ENCODE measurements around the gene HSFX4.

HSFX4 gene

GRCh38 chrX:149948016-149948415, 18.6 kb downstream of the HSFX4 start:
- Histone ChIP-seq H3K9ac (no peak overlapping the region), H3K27ac (no peak overlapping the region), H3K9me3 (replicated peaks in 1 of 11) (no peaks in the 10 kb centered on the region), H3K27me3 (peaks cover 0 to 8% (median 0%) of the 10 kb centered on the region in 11 experiments; a peak in 5 of 22 replicates), H3K4me1 (peaks cover 7 to 12% (median 10%) of the 10 kb centered on the region in 10 experiments; a peak in 19 of 20 replicates), H3K4me3 (no peak overlapping the region), H4K20me1 (no peaks in the 10 kb centered on the region; a peak in 1 of 22 replicates), H3K4me2 (no peak overlapping the region), H3K36me3 (peaks cover 0 to 7% (median 0%) of the 10 kb centered on the region in 11 experiments; a peak in 1 of 22 replicates)
- TF ChIP-seq Cebpa-rat (IDR thresholded peaks at IDR 0.05) = no peak

- Histone ChIP-seq H3K4me2 (no peak overlapping the region), H3K36me3 (peaks cover 0 to 7% (median 0%) of the 10 kb centered on the region in 11 experiments; a peak in 1 of 22 replicates), H3K9me3 (replicated peaks in 1 of 11) (no peaks in the 10 kb centered on the region), H3K4me1 (no peaks in the 10 kb centered on the region), H3K4me3 (no peak overlapping the region), H3K27ac (no peak overlapping the region), H3K9ac (no peak overlapping the region), H3K27me3 (no peaks in the 10 kb centered on the region), H4K20me1 (no peaks in the 10 kb centered on the region; a peak in 1 of 22 replicates)
- TF ChIP-seq Cebpa-rat (IDR thresholded peaks at IDR 0.05) = no peak
Measured at GRCh38 chrX:149949743-149950436, 20.5 kb downstream of the HSFX4 start.

- Histone ChIP-seq H3K27ac (no peak overlapping the region), H3K4me3 (no peak overlapping the region), H3K36me3 (peaks cover 0 to 7% (median 0%) of the 10 kb centered on the region in 11 experiments; a peak in 1 of 22 replicates), H3K9ac (no peak overlapping the region), H3K4me2 (no peak overlapping the region), H3K4me1 (no peaks in the 10 kb centered on the region), H3K9me3 (replicated peaks in 1 of 11) (no peaks in the 10 kb centered on the region), H4K20me1 (no peaks in the 10 kb centered on the region; a peak in 1 of 22 replicates), H3K27me3 (no peaks in the 10 kb centered on the region)
- no peak for TF ChIP-seq Cebpa-rat (IDR thresholded peaks at IDR 0.05)
Measured at GRCh38 chrX:149950681-149951080, 21.3 kb downstream of the HSFX4 start.

GRCh38 chrX:149961572-149961971, 32.2 kb downstream of the HSFX4 start:
- no peaks in the 10 kb centered on the region for H4K20me1 ChIP-seq
- no peak overlapping the region for H3K27ac ChIP-seq
- peaks cover 0 to 4% (median 0%) of the 10 kb centered on the region in 11 experiments; a peak in 3 of 22 replicates for H3K9me3 ChIP-seq (replicated peaks in 1 of 11)
- peaks cover 0 to 6% (median 0%) of the 10 kb centered on the region in 11 experiments; a peak in 1 of 22 replicates for H3K36me3 ChIP-seq
- no peak for TF ChIP-seq Cebpa-rat (IDR thresholded peaks at IDR 0.05)
- H3K27me3 ChIP-seq = no peaks in the 10 kb centered on the region
- H3K9ac ChIP-seq = no peak overlapping the region
- H3K4me3 ChIP-seq = no peak overlapping the region
- H3K4me1 ChIP-seq = no peaks in the 10 kb centered on the region
- no peak overlapping the region for H3K4me2 ChIP-seq

- Histone ChIP-seq H3K36me3 (peaks cover 0 to 6% (median 0%) of the 10 kb centered on the region in 11 experiments; a peak in 1 of 22 replicates), H4K20me1 (no peaks in the 10 kb centered on the region), H3K9ac (no peak overlapping the region), H3K4me2 (no peak overlapping the region), H3K9me3 (replicated peaks in 1 of 11) (peaks cover 0 to 6% (median 0%) of the 10 kb centered on the region in 11 experiments; a peak in 3 of 22 replicates), H3K27me3 (no peaks in the 10 kb centered on the region), H3K27ac (no peak overlapping the region), H3K4me3 (no peak overlapping the region), H3K4me1 (no peaks in the 10 kb centered on the region)
- no peak for TF ChIP-seq Cebpa-rat (IDR thresholded peaks at IDR 0.05)
Measured at GRCh38 chrX:149962010-149962409, 32.6 kb downstream of the HSFX4 start.

GRCh38 chrX:149962859-149963757, 33.7 kb downstream of the HSFX4 start:
- no peak for TF ChIP-seq Cebpa-rat (IDR thresholded peaks at IDR 0.05)
- Histone ChIP-seq H3K36me3 (peaks cover 0 to 6% (median 0%) of the 10 kb centered on the region in 11 experiments; a peak in 1 of 22 replicates), H3K4me2 (no peak overlapping the region), H3K4me3 (no peak overlapping the region), H3K27me3 (no peaks in the 10 kb centered on the region), H4K20me1 (no peaks in the 10 kb centered on the region), H3K9ac (no peak overlapping the region), H3K4me1 (no peaks in the 10 kb centered on the region), H3K27ac (no peak overlapping the region), H3K9me3 (replicated peaks in 1 of 11) (peaks cover 0 to 6% (median 0%) of the 10 kb centered on the region in 11 experiments; a peak in 3 of 22 replicates)

GRCh38 chrX:149979126-149979644, 49.8 kb downstream of the HSFX4 start:
- Histone ChIP-seq H3K36me3 (no peaks in the 10 kb centered on the region), H3K9me3 (replicated peaks in 1 of 11) (no peaks in the 10 kb centered on the region), H3K4me2 (no peak overlapping the region), H3K4me1 (no peaks in the 10 kb centered on the region), H3K9ac (no peak overlapping the region), H3K27ac (no peak overlapping the region), H3K27me3 (no peaks in the 10 kb centered on the region), H3K4me3 (no peak overlapping the region), H4K20me1 (no peaks in the 10 kb centered on the region)
- no peak for TF ChIP-seq Cebpa-rat (IDR thresholded peaks at IDR 0.05)
